Measurements from ENCODE around the gene KCNK18. TPM values are rescaled to one million over a fixed set of nuclear protein-coding genes. Genes with fewer than 3 reads are reported as not detected.

KCNK18 gene
- total RNA-seq, 6 experiments from 2014 or later = not detected

DNA sequence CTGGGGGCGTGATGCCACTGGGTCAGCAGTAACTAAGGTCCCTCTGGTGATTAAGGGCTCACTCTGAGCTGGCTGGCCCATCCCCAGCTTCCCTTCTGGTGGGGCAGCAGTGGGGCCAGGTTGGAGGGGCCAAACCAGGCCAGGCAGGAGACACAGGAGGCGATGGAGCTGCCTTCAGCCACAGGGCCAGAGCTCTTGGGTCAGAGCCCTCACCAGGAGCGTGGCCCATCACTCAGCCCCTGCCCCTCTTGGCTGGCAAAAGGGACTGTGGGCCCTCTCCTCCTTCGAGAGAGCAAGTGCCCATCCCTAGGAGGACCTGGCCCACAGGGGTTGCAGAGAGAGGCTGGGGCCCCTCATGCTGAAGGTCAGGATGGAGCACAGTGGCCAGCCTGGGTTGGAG lies 4.5 kb downstream of the KCNK18 start:
- H3K36me3 ChIP-seq = no peaks in the 10 kb centered on the region
- DNase-seq (no peak), ATAC-seq (no peak)
- WGBS (ENCODE audit: insufficient coverage, low coverage, low lambda C conversion rate, missing lambda C conversion rate) = 0% methylated on average over 1 of the region's 4 CpGs
- H3K27ac ChIP-seq = no peak overlapping the region
- no peak overlapping the region for H3K4me3 ChIP-seq
- TF ChIP-seq, protein P1, sequence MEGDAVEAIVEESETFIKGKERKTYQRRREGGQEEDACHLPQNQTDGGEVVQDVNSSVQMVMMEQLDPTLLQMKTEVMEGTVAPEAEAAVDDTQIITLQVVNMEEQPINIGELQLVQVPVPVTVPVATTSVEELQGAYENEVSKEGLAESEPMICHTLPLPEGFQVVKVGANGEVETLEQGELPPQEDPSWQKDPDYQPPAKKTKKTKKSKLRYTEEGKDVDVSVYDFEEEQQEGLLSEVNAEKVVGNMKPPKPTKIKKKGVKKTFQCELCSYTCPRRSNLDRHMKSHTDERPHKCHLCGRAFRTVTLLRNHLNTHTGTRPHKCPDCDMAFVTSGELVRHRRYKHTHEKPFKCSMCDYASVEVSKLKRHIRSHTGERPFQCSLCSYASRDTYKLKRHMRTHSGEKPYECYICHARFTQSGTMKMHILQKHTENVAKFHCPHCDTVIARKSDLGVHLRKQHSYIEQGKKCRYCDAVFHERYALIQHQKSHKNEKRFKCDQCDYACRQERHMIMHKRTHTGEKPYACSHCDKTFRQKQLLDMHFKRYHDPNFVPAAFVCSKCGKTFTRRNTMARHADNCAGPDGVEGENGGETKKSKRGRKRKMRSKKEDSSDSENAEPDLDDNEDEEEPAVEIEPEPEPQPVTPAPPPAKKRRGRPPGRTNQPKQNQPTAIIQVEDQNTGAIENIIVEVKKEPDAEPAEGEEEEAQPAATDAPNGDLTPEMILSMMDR (IDR thresholded peaks at IDR 0.05) = no peak
- no peak for TF ChIP-seq POLR2A (IDR thresholded peaks at IDR 0.05)
- intact Hi-C loops (cut with DNase I) = no loop called here
- no peaks in the 10 kb centered on the region for H3K9me3 ChIP-seq
- no peaks in the 10 kb centered on the region for H3K27me3 ChIP-seq
- no peaks in the 10 kb centered on the region for H3K4me1 ChIP-seq

- Histone ChIP-seq H3K27ac (no peak overlapping the region), H3K36me3 (no peaks in the 10 kb centered on the region), H3K9me3 (no peaks in the 10 kb centered on the region), H3K4me3 (no peak overlapping the region), H3K27me3 (no peaks in the 10 kb centered on the region), H3K4me1 (no peaks in the 10 kb centered on the region)
- intact Hi-C loops (cut with DNase I) = no loop called here
- no peak for DNase-seq
- TF ChIP-seq, protein P1 (IDR thresholded peaks at IDR 0.05) = no peak
- no peak for TF ChIP-seq POLR2A (IDR thresholded peaks at IDR 0.05)
- 40% methylated on average over 2 of the region's 2 CpGs for WGBS (ENCODE audit: insufficient coverage, low coverage, low lambda C conversion rate, missing lambda C conversion rate)
- ATAC-seq = no peak
Observed at GRCh38 chr10:117204316-117204715, 7.0 kb downstream of the KCNK18 start.

DNA sequence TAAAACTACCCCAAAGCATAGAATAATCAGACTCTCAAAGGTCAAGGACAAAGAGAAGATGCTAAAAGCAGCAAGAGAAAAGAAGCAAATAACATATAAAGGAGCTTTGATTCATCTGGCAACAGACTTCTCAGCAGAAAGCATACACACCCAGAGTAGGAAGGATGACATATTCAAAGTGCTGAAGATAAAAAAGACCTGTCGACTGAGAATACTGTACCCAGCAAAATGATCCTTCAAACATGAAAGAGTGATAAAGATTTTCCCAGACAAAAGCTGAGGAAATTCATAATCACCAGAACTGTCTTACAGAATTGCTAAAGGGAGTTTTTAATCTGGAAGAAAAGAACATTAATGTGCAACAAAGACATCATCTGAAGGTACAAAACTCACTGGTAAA lies 14.9 kb downstream of the KCNK18 start:
- Histone ChIP-seq H3K27ac (no peak overlapping the region), H3K27me3 (no peaks in the 10 kb centered on the region), H3K4me3 (no peak overlapping the region), H3K4me1 (peaks cover 0 to 10% (median 0%) of the 10 kb centered on the region in 4 donors), H3K9me3 (no peaks in the 10 kb centered on the region), H3K36me3 (no peaks in the 10 kb centered on the region)
- WGBS (ENCODE audit: insufficient coverage, low coverage, low lambda C conversion rate, missing lambda C conversion rate) = 78% methylated on average over 1 of the region's 1 CpG
- DNase-seq (no peak), ATAC-seq (no peak)
- intact Hi-C loops (cut with DNase I) = loop anchor here in 1 of 2 donors (10.0 kb wide), 2 partner anchors 233 to 1033 kb away; no protein-coding TSS in a partner anchor
- TF ChIP-seq POLR2A (IDR thresholded peaks at IDR 0.05) = no peak
- TF ChIP-seq, protein P1 (IDR thresholded peaks at IDR 0.05) = no peak

- DNase-seq (no peak), ATAC-seq (no peak)
- Histone ChIP-seq H3K27ac (no peak overlapping the region), H3K36me3 (no peaks in the 10 kb centered on the region), H3K4me3 (no peak overlapping the region), H3K4me1 (peaks cover 0 to 12% (median 0%) of the 10 kb centered on the region in 4 donors), H3K27me3 (no peaks in the 10 kb centered on the region), H3K9me3 (no peaks in the 10 kb centered on the region)
- intact Hi-C loops (cut with DNase I) = loop anchor here in 1 of 2 donors (10.0 kb wide), 2 partner anchors 230 to 1030 kb away; no protein-coding TSS in a partner anchor
- whole genome bisulfite sequencing (ENCODE audit: insufficient coverage, low coverage, low lambda C conversion rate, missing lambda C conversion rate) = no CpG with 5 or more reads among the region's 1 CpG
- TF ChIP-seq POLR2A (IDR thresholded peaks at IDR 0.05) = no peak
- TF ChIP-seq, protein P1 (IDR thresholded peaks at IDR 0.05) = no peak
Observed at GRCh38 chr10:117214401-117214800, 17.1 kb downstream of the KCNK18 start.

DNA sequence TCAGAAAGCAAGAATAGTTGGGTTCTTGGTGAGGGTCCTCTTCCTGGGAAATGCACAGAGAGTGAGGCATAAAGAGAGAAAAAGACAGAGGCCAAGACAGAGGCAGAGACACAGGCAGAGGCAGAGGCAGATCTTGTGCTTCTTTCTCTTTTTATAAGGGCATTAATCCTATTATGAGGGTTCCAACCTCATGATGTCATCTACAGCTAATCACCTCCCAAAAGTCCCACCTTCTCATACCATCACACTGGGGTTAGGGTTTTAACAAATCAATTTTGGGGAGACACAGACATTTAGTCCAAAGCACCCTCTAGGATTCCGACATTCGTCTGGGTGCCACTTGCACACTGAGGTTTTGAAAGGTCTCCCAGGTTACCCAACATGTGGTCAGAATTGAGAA lies 17.8 kb downstream of the KCNK18 start:
- no peaks in the 10 kb centered on the region for H3K27me3 ChIP-seq
- no peak for TF ChIP-seq POLR2A (IDR thresholded peaks at IDR 0.05)
- TF ChIP-seq, protein P1 (IDR thresholded peaks at IDR 0.05) = no peak
- H3K36me3 ChIP-seq = no peaks in the 10 kb centered on the region
- no peak overlapping the region for H3K4me3 ChIP-seq
- WGBS (ENCODE audit: insufficient coverage, low coverage, low lambda C conversion rate, missing lambda C conversion rate) = 65% methylated on average over 2 of the region's 2 CpGs
- H3K4me1 ChIP-seq = peaks cover 0 to 12% (median 0%) of the 10 kb centered on the region in 4 donors
- H3K9me3 ChIP-seq = no peaks in the 10 kb centered on the region
- H3K27ac ChIP-seq = no peak overlapping the region
- DNase-seq (no peak), ATAC-seq (no peak)
- intact Hi-C loops (cut with DNase I) = loop anchor here in 1 of 2 donors (10.0 kb wide), 2 partner anchors 230 to 1030 kb away; no protein-coding TSS in a partner anchor

Data from right lobe of liver (tissue), 6 donors.